C1 segment of cervical spinal cord (tissue), 14 donors: Measurements from ENCODE around the gene CSTB.

ENCODE experiments used
- DNase-seq, 14 donors: peaks; one replicate each; lab custom pipeline; 2025; lab: John Stamatoyannopoulos, UW

The CSTB gene

GRCh38 chr21:43811262-43812105 is 35.4 kb upstream of the CSTB start:
- DNase-seq, result no peak

GRCh38 chr21:43810505-43811261 is 34.6 kb upstream of the CSTB start:
- DNase-seq, result peak; percentile 6 to 79 (median 48)

GRCh38 chr21:43809853-43810504 is 33.9 kb upstream of the CSTB start:
- no peak for DNase-seq

- no peak for DNase-seq
These were observed 33.3 kb upstream of the CSTB start for GRCh38 chr21:43809346-43809799.

GRCh38 chr21:43808832-43809251 is 32.7 kb upstream of the CSTB start:
- no peak for DNase-seq

GRCh38 chr21:43808367-43808766 is 32.3 kb upstream of the CSTB start:
- no peak for DNase-seq

- DNase-seq, result no peak
These were observed 30.1 kb upstream of the CSTB start for GRCh38 chr21:43806017-43806710.

- no peak for DNase-seq
These were observed 29.2 kb upstream of the CSTB start for GRCh38 chr21:43805275-43805800.

GRCh38 chr21:43803558-43804300 is 27.6 kb upstream of the CSTB start:
- no peak for DNase-seq

- no peak for DNase-seq
These were observed 26.7 kb upstream of the CSTB start for GRCh38 chr21:43802713-43803313.

GRCh38 chr21:43801006-43801783 is 25.1 kb upstream of the CSTB start:
- DNase-seq, result no peak

- no peak for DNase-seq
These were observed 24.5 kb upstream of the CSTB start for GRCh38 chr21:43800566-43800965.

GRCh38 chr21:43800124-43800523 is 24.0 kb upstream of the CSTB start:
- no peak for DNase-seq

- DNase-seq, result no peak
These were observed 23.3 kb upstream of the CSTB start for GRCh38 chr21:43799301-43799840.

GRCh38 chr21:43797925-43798715 is 22.0 kb upstream of the CSTB start:
- DNase-seq, result no peak

GRCh38 chr21:43797415-43797814 is 21.3 kb upstream of the CSTB start:
- DNase-seq, result no peak

GRCh38 chr21:43794857-43795256 is 18.7 kb upstream of the CSTB start:
- no peak for DNase-seq

GRCh38 chr21:43794311-43794710 is 18.2 kb upstream of the CSTB start:
- no peak for DNase-seq
